HG03064 (cell line): ENCODE data around the gene PCDHGA3.
"Not testable (repeated sequence)": the region's sequence is repeated elsewhere in the genome, so short reads cannot be mapped to it uniquely, and the experiment has no call there.

Experiments
- ATAC-seq: cut with Tn5 transposase; IDR thresholded peaks from one replicate; pipeline ENCODE4 v1.9.1; 2021; ENCODE audit warnings: low read depth; ENCODE audit not compliant: unreplicated experiment

PCDHGA3 gene

DNA sequence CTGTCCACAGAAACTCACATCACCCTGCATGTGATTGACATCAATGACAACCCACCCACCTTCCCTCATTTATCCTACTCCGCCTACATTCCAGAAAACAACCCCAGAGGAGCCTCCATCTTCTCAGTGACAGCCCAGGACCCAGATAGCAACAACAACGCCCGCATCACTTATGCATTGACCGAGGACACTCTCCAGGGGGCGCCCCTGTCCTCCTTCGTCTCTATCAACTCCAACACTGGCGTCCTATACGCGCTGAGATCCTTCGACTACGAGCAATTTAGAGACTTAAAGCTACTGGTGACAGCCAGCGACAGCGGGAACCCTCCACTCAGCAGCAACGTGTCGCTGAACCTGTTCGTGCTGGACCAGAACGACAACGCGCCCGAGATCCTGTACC is 1.7 kb downstream of the PCDHGA3 start:
- ATAC-seq: no peak

DNA sequence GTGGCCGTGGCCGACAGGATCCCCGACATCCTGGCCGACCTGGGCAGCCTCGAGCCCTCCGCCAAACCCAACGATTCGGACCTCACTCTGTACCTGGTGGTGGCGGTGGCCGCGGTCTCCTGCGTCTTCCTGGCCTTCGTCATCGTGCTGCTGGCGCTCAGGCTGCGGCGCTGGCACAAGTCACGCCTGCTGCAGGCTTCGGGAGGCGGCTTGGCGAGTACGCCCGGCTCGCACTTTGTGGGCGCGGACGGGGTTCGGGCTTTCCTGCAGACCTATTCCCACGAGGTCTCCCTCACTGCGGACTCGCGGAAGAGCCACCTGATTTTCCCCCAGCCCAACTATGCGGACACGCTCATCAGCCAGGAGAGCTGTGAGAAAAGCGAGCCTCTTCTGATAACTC is 2.4 kb downstream of the PCDHGA3 start:
- not testable (repeated sequence) for ATAC-seq

DNA sequence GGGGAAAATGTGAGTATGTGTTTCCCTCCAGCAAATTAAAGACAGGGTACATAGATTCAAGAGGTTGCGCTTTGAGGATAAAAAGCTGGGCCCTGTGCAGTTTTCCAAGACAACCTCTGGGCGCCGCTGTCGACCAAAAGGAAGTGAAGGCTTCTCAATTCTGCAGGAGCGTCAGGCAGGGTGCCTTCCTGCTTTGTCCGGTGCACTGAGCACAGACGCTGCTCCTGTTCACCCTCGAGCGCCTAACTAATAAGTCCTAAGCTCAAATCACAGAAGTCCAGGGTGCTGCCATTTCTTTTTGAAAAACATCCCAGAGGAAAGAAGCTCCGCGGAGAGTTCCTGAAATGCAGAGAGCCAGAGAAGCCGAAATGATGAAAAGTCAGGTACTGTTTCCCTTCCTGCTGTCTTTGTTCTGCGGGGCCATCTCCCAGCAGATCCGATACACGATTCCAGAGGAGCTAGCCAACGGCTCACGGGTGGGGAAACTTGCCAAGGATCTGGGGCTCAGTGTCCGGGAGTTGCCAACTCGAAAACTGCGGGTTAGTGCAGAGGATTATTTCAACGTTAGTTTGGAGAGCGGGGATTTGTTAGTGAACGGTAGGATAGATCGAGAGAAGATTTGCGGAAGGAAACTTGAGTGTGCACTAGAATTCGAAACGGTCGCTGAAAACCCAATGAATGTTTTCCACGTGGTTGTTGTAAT is 6.4 kb downstream of the PCDHGA3 start, which contains the start of gene PCDHGB1:
PCDHGB1 (plus strand) TSS at position 183 of the 703 bp plus-strand sequence; CDS start at position 345, 162 bp downstream.
- ATAC-seq: no peak

GRCh38 chr5:141351591-141351990 is 8.0 kb downstream of the PCDHGA3 start:
- no peak for ATAC-seq

- ATAC-seq: no peak
These were observed 11.4 kb downstream of the PCDHGA3 start, which contains the start of gene PCDHGA4 for GRCh38 chr5:141354900-141355469. TSS of gene PCDHGA4 (plus strand) at chr5:141355021. CDS start at chr5:141355108, 87 bp downstream.

DNA sequence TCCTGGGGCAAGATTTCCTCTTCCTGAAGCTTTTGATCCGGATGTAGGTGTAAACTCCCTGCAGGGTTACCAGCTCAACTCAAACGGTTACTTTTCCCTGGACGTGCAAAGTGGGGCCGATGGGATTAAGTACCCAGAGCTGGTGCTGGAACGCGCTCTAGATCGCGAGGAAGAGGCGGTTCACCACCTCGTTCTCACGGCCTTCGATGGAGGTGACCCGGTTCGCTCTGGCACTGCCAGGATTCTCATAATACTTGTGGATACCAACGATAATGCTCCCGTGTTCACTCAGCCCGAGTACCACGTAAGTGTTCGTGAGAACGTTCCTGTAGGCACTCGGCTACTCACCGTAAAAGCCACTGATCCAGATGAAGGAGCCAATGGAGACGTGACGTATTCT is 12.0 kb downstream of the PCDHGA3 start:
- ATAC-seq: no peak

- no peak for ATAC-seq
These were observed 12.5 kb downstream of the PCDHGA3 start for GRCh38 chr5:141356133-141356532.

- ATAC-seq: no peak
These were observed 13.3 kb downstream of the PCDHGA3 start for GRCh38 chr5:141356950-141357349.

DNA sequence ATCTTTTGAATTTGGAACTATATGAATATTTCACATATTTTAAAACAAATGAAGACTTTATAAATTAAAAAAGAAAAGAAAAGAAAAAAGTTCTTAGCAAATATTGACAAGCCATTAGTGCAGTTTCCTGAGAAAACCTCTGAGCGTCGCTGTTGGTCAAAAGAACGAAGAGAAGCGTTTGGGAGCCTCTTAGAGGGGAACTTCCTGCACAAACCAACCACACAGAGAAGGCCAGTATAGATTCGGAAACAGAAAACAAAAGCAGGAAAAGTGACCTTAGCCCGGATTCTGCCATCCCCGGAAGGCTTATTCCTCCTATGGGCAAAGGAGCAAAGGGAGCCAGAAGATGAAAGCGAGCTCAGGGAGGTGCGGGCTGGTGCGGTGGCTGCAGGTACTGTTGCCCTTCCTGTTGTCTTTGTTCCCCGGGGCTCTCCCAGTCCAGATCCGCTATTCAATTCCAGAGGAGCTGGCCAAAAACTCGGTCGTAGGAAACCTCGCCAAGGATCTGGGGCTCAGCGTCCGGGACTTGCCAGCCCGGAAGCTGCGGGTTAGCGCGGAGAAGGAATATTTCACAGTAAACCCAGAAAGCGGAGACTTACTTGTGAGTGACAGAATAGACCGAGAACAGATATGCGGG is 16.3 kb downstream of the PCDHGA3 start, which contains the start of gene PCDHGB2:
PCDHGB2 (plus strand) TSS at position 205 of the 637 bp plus-strand sequence; CDS start at position 347, 142 bp downstream.
- ATAC-seq: peak; percentile 72

- no peak for ATAC-seq
These were observed 17.1 kb downstream of the PCDHGA3 start for GRCh38 chr5:141360685-141361084.

GRCh38 chr5:141362719-141363118 is 19.1 kb downstream of the PCDHGA3 start:
- ATAC-seq: no peak

GRCh38 chr5:141363952-141364660 is 20.5 kb downstream of the PCDHGA3 start, which contains the start of gene PCDHGA5:
TSS of gene PCDHGA5 (plus strand) at chr5:141364162. CDS start at chr5:141364331, 169 bp downstream.
- ATAC-seq: no peak

- ATAC-seq: no peak
These were observed 22.6 kb downstream of the PCDHGA3 start for GRCh38 chr5:141366016-141366896.

DNA sequence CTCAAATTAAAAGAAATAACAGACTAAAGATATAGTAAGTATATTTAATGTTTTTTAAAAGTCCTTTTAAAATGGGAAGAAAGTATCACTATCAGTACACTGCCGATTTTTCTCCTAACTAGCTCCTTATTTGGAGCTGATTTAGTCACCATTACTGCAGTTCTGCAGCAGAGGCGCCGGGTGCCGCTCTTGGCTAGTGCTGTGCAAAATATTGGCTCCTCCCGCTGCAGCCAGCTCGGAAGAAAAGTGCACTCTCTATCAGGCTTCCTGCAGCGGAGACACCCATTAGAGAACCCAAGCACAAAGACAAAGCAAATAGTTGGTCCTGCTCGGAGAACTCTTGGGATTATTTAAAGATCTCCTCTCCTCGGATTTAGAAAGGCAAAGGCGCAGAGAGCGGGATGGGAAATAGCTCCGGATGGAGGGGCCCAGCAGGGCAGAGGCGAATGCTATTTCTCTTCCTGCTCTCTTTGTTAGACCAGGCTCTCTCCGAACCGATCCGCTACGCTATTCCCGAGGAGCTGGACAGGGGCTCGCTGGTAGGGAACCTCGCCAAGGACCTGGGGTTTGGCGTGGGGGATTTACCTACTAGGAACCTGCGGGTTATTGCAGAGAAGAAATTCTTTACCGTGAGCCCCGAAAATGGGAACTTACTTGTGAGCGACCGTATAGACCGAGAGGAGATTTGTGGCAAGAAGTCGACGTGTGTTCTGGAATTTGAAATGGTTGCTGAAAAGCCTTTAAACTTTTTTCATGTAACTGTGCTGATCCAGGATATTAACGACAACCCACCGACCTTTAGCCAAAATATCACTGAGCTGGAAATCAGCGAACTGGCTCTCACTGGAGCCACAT is 26.6 kb downstream of the PCDHGA3 start, which contains the start of gene PCDHGB3:
PCDHGB3 (plus strand) TSS at position 249 of the 855 bp plus-strand sequence; CDS start at position 402, 153 bp downstream.
- peak; percentile 61 for ATAC-seq

DNA sequence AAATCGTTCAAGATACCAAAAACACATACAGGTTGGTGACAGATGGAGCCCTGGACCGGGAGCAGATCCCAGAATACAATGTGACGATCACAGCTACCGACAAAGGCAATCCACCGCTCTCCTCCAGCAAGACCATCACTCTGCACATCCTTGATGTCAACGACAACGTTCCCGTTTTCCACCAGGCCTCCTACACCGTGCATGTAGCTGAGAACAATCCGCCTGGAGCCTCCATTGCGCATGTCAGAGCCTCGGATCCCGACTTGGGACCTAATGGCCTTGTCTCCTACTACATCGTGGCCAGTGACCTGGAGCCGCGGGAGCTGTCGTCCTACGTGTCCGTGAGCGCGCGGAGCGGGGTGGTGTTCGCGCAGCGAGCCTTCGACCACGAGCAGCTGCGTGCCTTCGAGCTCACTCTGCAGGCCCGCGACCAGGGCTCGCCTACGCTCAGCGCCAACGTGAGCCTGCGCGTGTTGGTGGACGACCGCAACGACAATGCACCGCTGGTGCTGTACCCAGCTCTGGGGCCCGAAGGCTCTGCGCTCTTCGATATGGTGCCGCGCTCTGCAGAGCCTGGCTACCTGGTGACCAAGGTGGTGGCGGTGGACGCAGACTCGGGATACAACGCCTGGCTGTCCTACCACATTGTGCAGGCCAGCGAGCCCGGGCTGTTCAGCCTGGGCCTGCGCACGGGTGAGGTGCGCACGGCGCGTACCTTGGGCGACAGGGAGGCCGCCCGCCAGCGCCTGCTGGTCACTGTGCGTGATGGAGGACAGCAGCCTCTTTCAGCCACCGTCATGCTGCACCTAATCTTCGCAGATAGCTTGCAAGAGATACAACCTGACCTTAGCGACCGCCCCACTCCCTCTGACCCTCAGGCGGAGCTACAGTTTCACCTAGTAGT is 28.2 kb downstream of the PCDHGA3 start:
- no peak for ATAC-seq

GRCh38 chr5:141373673-141374317 is 30.2 kb downstream of the PCDHGA3 start, which contains the start of gene PCDHGA6:
TSS of gene PCDHGA6 (plus strand) at chr5:141373891. CDS start at chr5:141374084, 193 bp downstream.
- ATAC-seq: no peak

GRCh38 chr5:141374627-141375026 is 31.0 kb downstream of the PCDHGA3 start:
- no peak for ATAC-seq
